C4-2B (cell line): ENCODE data around the gene BAIAP3.
A peak's percentile ranks its signal among the peaks of the same experiment; 100 is the strongest.

Experiments used
- H3K27ac ChIP-seq: fragments of 450-650 bp; 2 replicates; pipeline ENCODE4 v1.5.1; 2017
- CTCF ChIP-seq: fragments of 450-650 bp; conservative IDR thresholded peaks from 2 replicates; pipeline ENCODE4 v1.5.1; 2017; ENCODE audit warnings: mild to moderate bottlenecking
- ZFX ChIP-seq: fragments of 450-650 bp; IDR thresholded peaks from 2 replicates; pipeline ENCODE4 v1.6.1; 2017

The BAIAP3 gene

GRCh38 chr16:1375741-1376410, 42.4 kb downstream of the BAIAP3 start:
- H3K27ac ChIP-seq, result no peak overlapping the region
- no peak for TF ChIP-seq ZFX
- no peak for TF ChIP-seq CTCF

- H3K27ac ChIP-seq, result peak overlapping the region; percentile 100
- TF ChIP-seq CTCF (no peak), ZFX (no peak)
Measured at GRCh38 chr16:1377406-1378010, 44.1 kb downstream of the BAIAP3 start.

DNA sequence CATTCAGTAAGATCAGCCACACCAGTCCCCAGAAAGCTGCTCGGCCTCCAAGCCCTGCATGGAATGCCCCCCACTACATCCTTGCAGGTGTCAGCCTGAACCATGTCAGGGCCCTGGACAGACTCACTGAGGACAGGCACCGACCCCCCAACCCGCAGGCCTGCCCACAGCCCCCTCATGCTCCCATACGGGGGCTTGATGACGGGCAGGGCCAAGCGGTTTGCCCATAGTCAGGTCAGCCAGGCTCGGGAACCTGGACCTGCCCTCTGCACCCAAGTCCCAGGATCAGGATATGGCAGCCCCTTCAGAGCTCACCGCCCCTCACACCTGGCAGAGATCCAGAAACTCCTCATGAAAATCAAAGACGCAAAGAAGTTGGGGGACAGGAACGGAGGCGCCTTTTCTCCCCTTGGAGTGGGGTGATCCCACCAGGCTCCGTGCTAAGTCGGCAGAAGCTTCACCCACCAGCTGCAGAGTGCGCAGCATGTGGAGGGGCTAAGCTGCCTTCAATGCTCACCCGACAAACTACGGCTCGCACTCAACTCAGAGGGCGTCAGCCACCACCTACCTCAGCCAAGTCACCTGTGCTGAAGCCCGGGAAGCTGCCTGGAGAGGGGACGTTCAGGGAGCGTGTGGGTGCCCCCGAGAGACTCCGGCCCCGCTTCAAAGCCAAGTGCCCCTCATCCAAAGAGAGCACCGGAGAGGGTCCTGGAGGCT, 44.8 kb downstream of the BAIAP3 start:
- peak overlapping the region; percentile 100 for H3K27ac ChIP-seq

DNA sequence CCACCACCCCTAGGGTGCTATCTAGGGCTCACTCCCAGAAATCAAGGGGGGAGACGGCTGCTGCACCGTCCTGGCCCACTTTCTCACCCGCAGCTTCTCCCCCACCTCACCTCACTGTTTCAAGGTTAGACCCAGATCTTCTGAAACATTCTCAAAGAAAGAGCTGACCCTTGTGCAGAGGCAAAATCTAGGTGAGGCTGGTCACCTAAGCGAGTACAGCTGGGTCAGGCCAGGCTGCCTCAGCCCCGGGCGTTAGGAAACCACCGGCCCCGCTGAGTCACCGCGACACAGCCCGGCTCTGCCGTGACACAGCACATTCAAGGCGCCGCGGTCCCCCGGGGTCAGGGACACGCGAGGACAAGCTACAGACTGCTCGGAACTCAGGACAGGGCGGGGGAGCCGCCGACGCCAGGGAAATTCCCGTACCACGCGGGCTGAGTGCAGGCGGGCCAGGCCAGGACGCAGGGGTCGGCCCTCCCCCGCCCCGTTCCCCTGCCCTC, 45.4 kb downstream of the BAIAP3 start:
- no peak for TF ChIP-seq ZFX
- no peak for TF ChIP-seq CTCF
- H3K27ac ChIP-seq, result peak overlapping the region; percentile 100

More for the DNA sequence above, 44.8 kb downstream of the BAIAP3 start:
- TF ChIP-seq ZFX (no peak), CTCF (no peak)

GRCh38 chr16:1379304-1380076, 46.0 kb downstream of the BAIAP3 start:
- peak; percentile 74; the same call in 1 of the 2 replicates for TF ChIP-seq ZFX
- TF ChIP-seq CTCF, result no peak; the same call in 1 of the 2 replicates
- H3K27ac ChIP-seq, result peak overlapping the region; percentile 100

DNA sequence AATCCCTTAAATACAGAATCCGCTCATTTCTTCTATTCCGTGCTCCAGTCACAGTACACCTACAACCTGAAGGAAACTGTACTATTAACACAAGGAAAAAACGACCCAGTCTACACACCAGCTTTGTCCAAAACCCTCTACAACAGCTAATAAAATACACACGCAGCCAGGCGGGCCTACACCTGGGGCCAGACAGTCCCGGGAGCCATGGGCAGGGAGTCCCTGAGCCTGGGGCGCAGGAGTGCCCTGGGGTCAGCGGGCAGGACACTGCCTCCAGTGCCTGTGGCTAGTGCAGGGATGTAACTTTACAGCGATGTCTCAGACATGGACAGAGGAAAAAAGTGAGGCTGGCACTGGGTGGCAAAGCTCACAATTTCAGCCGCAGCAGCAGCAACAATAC, 46.8 kb downstream of the BAIAP3 start:
- TF ChIP-seq ZFX (no peak), CTCF (no peak)
- H3K27ac ChIP-seq, result peak overlapping the region; percentile 100
